H9 (cell line): ENCODE results near the gene E4F1. TPM values are rescaled to one million over a fixed set of nuclear protein-coding genes. Genes with fewer than 3 reads are reported as not detected.
A peak's percentile ranks its signal among the peaks of the same experiment; 100 is the strongest.

Experiments
- DNase-seq: peaks from one replicate; pipeline ENCODE4 v3.0.0-alpha.2; 2017
- H2AFZ ChIP-seq: one replicate; pipeline ENCODE4 v1.6.1; 2013; ENCODE audit warnings: mild to moderate bottlenecking, low read length, control low read depth, moderate library complexity
- H2AK5ac ChIP-seq: 2 replicates; pipeline ENCODE4 v1.6.1; 2013; ENCODE audit warnings: low read length, control low read depth, mixed read lengths; ENCODE audit not compliant: insufficient read length
- H2BK120ac ChIP-seq: one replicate; pipeline ENCODE4 v1.6.1; 2013; ENCODE audit warnings: low read depth, mild to moderate bottlenecking, low read length, control low read depth, inconsistent platforms; ENCODE audit not compliant: poor library complexity, severe bottlenecking
- H2BK12ac ChIP-seq: 2 replicates; pipeline ENCODE4 v1.6.1; 2013; ENCODE audit warnings: low read length, control low read depth, mixed read lengths, low read depth; ENCODE audit not compliant: insufficient read length
- H2BK15ac ChIP-seq: 2 replicates; pipeline ENCODE4 v1.6.1; 2013; ENCODE audit warnings: low read depth, low read length, control low read depth
- H2BK20ac ChIP-seq: one replicate; pipeline ENCODE4 v1.6.1; 2013; ENCODE audit warnings: low read depth, mild to moderate bottlenecking, low read length, control low read depth, inconsistent platforms; ENCODE audit not compliant: poor library complexity, severe bottlenecking
- H2BK5ac ChIP-seq: 2 replicates; pipeline ENCODE4 v1.6.1; 2013; ENCODE audit warnings: low read length, control low read depth, mixed read lengths; ENCODE audit not compliant: insufficient read length
- H3K14ac ChIP-seq: 2 replicates; pipeline ENCODE4 v1.6.1; 2013; ENCODE audit warnings: low read length, control low read depth; ENCODE audit not compliant: insufficient read depth
- H3K18ac ChIP-seq: 2 replicates; pipeline ENCODE4 v1.6.1; 2013; ENCODE audit warnings: low read depth, mild to moderate bottlenecking, mixed read lengths, low read length, control low read depth; ENCODE audit not compliant: insufficient read length
- H3K23ac ChIP-seq: 2 replicates; pipeline ENCODE4 v1.6.1; 2013; ENCODE audit warnings: low read length, control low read depth, mixed read lengths, low read depth; ENCODE audit not compliant: insufficient read length
- H3K23me2 ChIP-seq: 2 replicates; pipeline ENCODE4 v1.6.1; 2013; ENCODE audit warnings: low read depth, mild to moderate bottlenecking, mixed read lengths, low read length, control low read depth; ENCODE audit not compliant: insufficient read length, poor library complexity, severe bottlenecking
- H3K27ac ChIP-seq: 2 replicates; pipeline ENCODE4 v1.5.1; 2013; ENCODE audit warnings: low read length, control low read depth, mixed read lengths, low read depth; ENCODE audit not compliant: insufficient read length
- H3K27me3 ChIP-seq: 2 replicates; pipeline ENCODE4 v1.6.1; 2013; ENCODE audit warnings: low read length, control low read depth, inconsistent platforms; ENCODE audit not compliant: insufficient read depth
- H3K4ac ChIP-seq: 2 replicates; pipeline ENCODE4 v1.6.1; 2013; ENCODE audit warnings: low read depth, mild to moderate bottlenecking, control low read depth, inconsistent platforms, low read length, moderate library complexity
- H3K4me1 ChIP-seq: 2 replicates; pipeline ENCODE4 v1.6.1; 2013; ENCODE audit warnings: low read length, control low read depth, inconsistent platforms; ENCODE audit not compliant: insufficient read depth
- H3K4me2 ChIP-seq: 2 replicates; pipeline ENCODE4 v1.6.1; 2013; ENCODE audit warnings: low read length, control low read depth, mixed read lengths; ENCODE audit not compliant: insufficient read length, insufficient read depth
- H3K56ac ChIP-seq: 2 replicates; pipeline ENCODE4 v1.6.1; 2013; ENCODE audit warnings: low read depth, mild to moderate bottlenecking, mixed read lengths, low read length, control low read depth; ENCODE audit not compliant: insufficient read length
- H3K79me1 ChIP-seq: 2 replicates; pipeline ENCODE4 v1.6.1; 2013; ENCODE audit warnings: low read depth, mild to moderate bottlenecking, moderate library complexity, low read length, control low read depth, inconsistent platforms; ENCODE audit not compliant: insufficient read depth, poor library complexity, severe bottlenecking
- H3K79me2 ChIP-seq: 2 replicates; pipeline ENCODE4 v1.6.1; 2013; ENCODE audit warnings: low read length, control low read depth, inconsistent platforms; ENCODE audit not compliant: insufficient read depth
- H3K9ac ChIP-seq: 2 replicates; pipeline ENCODE4 v1.6.1; 2013; ENCODE audit warnings: low read length, control low read depth, mixed read lengths; ENCODE audit not compliant: insufficient read length; ENCODE audit errors: extremely low read depth
- H3K9me3 ChIP-seq: one replicate; pipeline ENCODE4 v1.6.1; 2013; ENCODE audit warnings: low read depth, low read length, inconsistent platforms; ENCODE audit not compliant: control insufficient read depth
- H3T11ph ChIP-seq: one replicate; pipeline ENCODE4 v1.6.1; 2013; ENCODE audit warnings: mild to moderate bottlenecking, low read length, control low read depth, inconsistent platforms
- H4K20me1 ChIP-seq: one replicate; pipeline ENCODE4 v1.6.1; 2013; ENCODE audit not compliant: control insufficient read depth, insufficient read length, insufficient read depth
- H4K5ac ChIP-seq: 2 replicates; pipeline ENCODE4 v1.6.1; 2013; ENCODE audit warnings: low read depth, mild to moderate bottlenecking, mixed read lengths, low read length, control low read depth; ENCODE audit not compliant: insufficient read length
- H4K8ac ChIP-seq: replicated peaks from 2 replicates; pipeline ENCODE4 v1.6.1; 2013; ENCODE audit warnings: low read length, control low read depth, mixed read lengths, low read depth; ENCODE audit not compliant: insufficient read length
- H4K91ac ChIP-seq: 2 replicates; pipeline ENCODE4 v1.6.1; 2013; ENCODE audit warnings: low read depth, mild to moderate bottlenecking, moderate library complexity, mixed read lengths, low read length, control low read depth; ENCODE audit not compliant: insufficient read length
- H3K27ac Mint-ChIP-seq, 3 experiments: 2 replicates in 2 of 3; 3 replicates in 1 of 3; pipeline ENCODE4 v1.8.0; 2020 to 2021; ENCODE audit warnings: mixed read lengths in 3 of 3, mild to moderate bottlenecking in 1 of 3, moderate library complexity in 1 of 3
- H3K27me3 Mint-ChIP-seq: 2 replicates; pipeline ENCODE4 v1.8.0; 2021; ENCODE audit warnings: low read depth, mild to moderate bottlenecking, moderate library complexity, mixed read lengths
- H3K36me3 Mint-ChIP-seq, 3 experiments: 2 replicates in 2 of 3; 3 replicates in 1 of 3; pipeline ENCODE4 v1.8.0; 2020 to 2021; ENCODE audit warnings: low read depth in 3 of 3, mixed read lengths in 3 of 3; ENCODE audit not compliant: insufficient read depth in 1 of 3
- H3K4me1 Mint-ChIP-seq, 2 experiments: 2 replicates each; pipeline ENCODE4 v1.8.0; 2020; ENCODE audit warnings: mixed read lengths in 2 of 2
- H3K4me3 Mint-ChIP-seq, 2 experiments: 2 replicates in 1 of 2; 3 replicates in 1 of 2; pipeline ENCODE4 v1.8.0; 2020 to 2021; ENCODE audit warnings: mild to moderate bottlenecking in 2 of 2, mixed read lengths in 2 of 2, moderate library complexity in 1 of 2
- H3K9me3 Mint-ChIP-seq, 2 experiments: 2 replicates in 1 of 2; 3 replicates in 1 of 2; pipeline ENCODE4 v1.8.0; 2020; ENCODE audit warnings: mild to moderate bottlenecking in 2 of 2, mixed read lengths in 2 of 2, moderate library complexity in 1 of 2
- WGBS: extraction: QIAGEN DNeasy Blood & Tissue Kit; methylation state at CpG from one replicate; pipeline ENCODE4 v1.1.7; 2013; ENCODE audit warnings: missing lambda C conversion rate, low lambda C conversion rate, mixed read lengths; ENCODE audit not compliant: insufficient read length; ENCODE audit errors: extremely low coverage; 5-methylcytosine and 5-hydroxymethylcytosine counted together
- total RNA-seq: library from RNA; stranded (reverse); gene quantifications from 2 replicates; pipeline ENCODE4 v1.2.1, GENCODE V29; 2021
- TF ChIP-seq, protein P1 (sequence below): fragments of 200-600 bp; sonication (generic); conservative IDR thresholded peaks from 3 replicates; pipeline ENCODE4 v1.8.0; 2021; ENCODE audit warnings: antibody characterized with exemption, mild to moderate bottlenecking

Gene E4F1
- total RNA-seq, 1 experiment from 2014 or later, result 35.9 TPM

DNA sequence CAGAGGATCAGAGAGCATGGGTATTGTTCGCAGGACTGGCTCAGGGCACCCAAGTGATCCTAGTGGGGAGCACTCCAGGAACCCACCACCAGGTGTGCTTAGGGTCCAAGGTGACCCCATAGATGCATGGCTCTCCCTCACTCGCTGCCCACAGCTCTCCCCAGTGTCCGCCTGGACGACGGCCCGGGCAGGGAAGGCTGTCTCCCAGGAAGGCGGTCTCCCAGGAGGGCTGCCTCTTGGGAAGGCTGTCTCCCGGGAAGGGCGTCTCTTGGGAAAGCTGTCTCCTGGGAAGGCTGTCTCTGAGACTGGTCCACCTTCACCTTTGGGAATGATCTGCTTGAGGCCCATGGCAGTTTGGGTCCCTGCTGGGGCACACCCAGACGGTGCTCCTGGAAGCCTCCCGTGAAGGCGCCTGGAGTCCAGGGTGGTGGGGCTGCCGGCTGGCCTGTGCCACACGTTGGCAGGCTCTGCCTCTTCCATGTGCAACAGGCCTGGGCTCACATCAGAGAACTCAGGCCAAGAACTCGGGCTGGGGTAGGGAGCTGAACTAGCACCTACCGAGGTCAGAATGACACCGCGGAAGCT, 23.0 kb downstream of the E4F1 start:
- H3K4me3 Mint-ChIP-seq, result no peak overlapping the region
- Histone ChIP-seq H4K5ac (no peak overlapping the region), H4K8ac (no peak overlapping the region), H2BK120ac (no peak overlapping the region), H3K79me2 (no peaks in the 10 kb centered on the region; the same call in 1 of the 2 replicates), H4K20me1 (no peaks in the 10 kb centered on the region), H3T11ph (no peak overlapping the region), H2BK20ac (no peak overlapping the region), H3K79me1 (no peaks in the 10 kb centered on the region), H2AK5ac (no peak overlapping the region), H3K56ac (no peak overlapping the region), H3K4ac (no peak overlapping the region), H3K14ac (no peak overlapping the region), H2BK15ac (no peak overlapping the region), H3K4me2 (no peak overlapping the region), H3K4me1 (no peaks in the 10 kb centered on the region), H3K27me3 (no peaks in the 10 kb centered on the region), H3K18ac (no peak overlapping the region), H3K23ac (no peak overlapping the region), H2AFZ (no peak overlapping the region), H3K9ac (no peak overlapping the region), H3K27ac (no peak overlapping the region), H2BK12ac (no peak overlapping the region), H3K9me3 (no peaks in the 10 kb centered on the region), H4K91ac (no peak overlapping the region), H3K23me2 (peaks cover 4% of the 10 kb centered on the region), H2BK5ac (no peak overlapping the region)
- TF ChIP-seq, protein P1, sequence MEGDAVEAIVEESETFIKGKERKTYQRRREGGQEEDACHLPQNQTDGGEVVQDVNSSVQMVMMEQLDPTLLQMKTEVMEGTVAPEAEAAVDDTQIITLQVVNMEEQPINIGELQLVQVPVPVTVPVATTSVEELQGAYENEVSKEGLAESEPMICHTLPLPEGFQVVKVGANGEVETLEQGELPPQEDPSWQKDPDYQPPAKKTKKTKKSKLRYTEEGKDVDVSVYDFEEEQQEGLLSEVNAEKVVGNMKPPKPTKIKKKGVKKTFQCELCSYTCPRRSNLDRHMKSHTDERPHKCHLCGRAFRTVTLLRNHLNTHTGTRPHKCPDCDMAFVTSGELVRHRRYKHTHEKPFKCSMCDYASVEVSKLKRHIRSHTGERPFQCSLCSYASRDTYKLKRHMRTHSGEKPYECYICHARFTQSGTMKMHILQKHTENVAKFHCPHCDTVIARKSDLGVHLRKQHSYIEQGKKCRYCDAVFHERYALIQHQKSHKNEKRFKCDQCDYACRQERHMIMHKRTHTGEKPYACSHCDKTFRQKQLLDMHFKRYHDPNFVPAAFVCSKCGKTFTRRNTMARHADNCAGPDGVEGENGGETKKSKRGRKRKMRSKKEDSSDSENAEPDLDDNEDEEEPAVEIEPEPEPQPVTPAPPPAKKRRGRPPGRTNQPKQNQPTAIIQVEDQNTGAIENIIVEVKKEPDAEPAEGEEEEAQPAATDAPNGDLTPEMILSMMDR, result no peak
- H3K27ac Mint-ChIP-seq, result peak overlapping the region in 1 of 3 experiments; percentile 35; a peak in 1 of 7 replicates
- peaks cover 0 to 3% of the 10 kb centered on the region in 2 experiments; a peak in 3 of 4 replicates for H3K4me1 Mint-ChIP-seq
- DNase-seq, result no peak
- no CpG with 5 or more reads among the region's 18 CpGs for WGBS
- no peaks in the 10 kb centered on the region for H3K27me3 Mint-ChIP-seq
- H3K36me3 Mint-ChIP-seq, result peaks cover 18 to 70% (median 53%) of the 10 kb centered on the region in 3 experiments; a peak in 6 of 7 replicates
- no peaks in the 10 kb centered on the region; a peak in 1 of 5 replicates for H3K9me3 Mint-ChIP-seq
